Calu3 (cell line): ENCODE data around the gene ARFGAP2. TPM values are rescaled to one million over a fixed set of nuclear protein-coding genes. Genes with fewer than 3 reads are reported as not detected.
A peak's percentile ranks its signal among the peaks of the same experiment; 100 is the strongest.

Experiments
- BruUV-seq: library from RNA; stranded (reverse); fragments of 400-500 nt; replicated peaks from 2 replicates; lab custom pipeline; 2021; lab: Mats Ljungman, UMichigan
- CTCF ChIA-PET: fragments of 300-600 bp; sonication (Branson Sonifier 250); formaldehyde crosslinking; loops from one replicate; lab custom pipeline; 2022; ENCODE audit warnings: antibody characterized with exemption; lab: Charles Lee
- DNase-seq: peaks from one replicate; pipeline ENCODE4 v3.0.0; 2022
- H3K27ac Mint-ChIP-seq: one replicate; pipeline ENCODE4 v1.8.0; 2022; ENCODE audit warnings: mixed read lengths; ENCODE audit not compliant: unreplicated experiment
- H3K27me3 Mint-ChIP-seq: one replicate; pipeline ENCODE4 v1.8.0; 2022; ENCODE audit warnings: mixed read lengths; ENCODE audit not compliant: unreplicated experiment
- H3K36me3 Mint-ChIP-seq: one replicate; pipeline ENCODE4 v1.8.0; 2022; ENCODE audit warnings: mild to moderate bottlenecking, moderate library complexity, mixed read lengths; ENCODE audit not compliant: insufficient read depth, unreplicated experiment
- H3K4me1 Mint-ChIP-seq: one replicate; pipeline ENCODE4 v1.8.0; 2022; ENCODE audit warnings: mild to moderate bottlenecking, low read depth, mixed read lengths; ENCODE audit not compliant: unreplicated experiment
- H3K4me3 Mint-ChIP-seq: one replicate; pipeline ENCODE4 v1.8.0; 2022; ENCODE audit warnings: mild to moderate bottlenecking, low read depth, moderate library complexity, mixed read lengths; ENCODE audit not compliant: unreplicated experiment
- H3K9me3 Mint-ChIP-seq: one replicate; pipeline ENCODE4 v1.8.0; 2022; ENCODE audit warnings: low read depth, mixed read lengths; ENCODE audit not compliant: unreplicated experiment
- intact Hi-C: fragments of 100-400 bp; cut with micrococcal nuclease; formaldehyde crosslinking; loops from one replicate; pipeline ENCODE4 v1.10.0; 2022; ENCODE audit not compliant: unreplicated experiment
- total RNA-seq: library from RNA; stranded (reverse); gene quantifications from 2 replicates; pipeline ENCODE4 v1.2.3, GENCODE V29; 2022
- TF ChIP-seq, protein P1 (sequence below): fragments of 200-600 bp; IDR thresholded peaks from one replicate; pipeline ENCODE4 v1.8.0; 2022; ENCODE audit warnings: antibody characterized with exemption; ENCODE audit not compliant: unreplicated experiment

ARFGAP2 gene
- total RNA-seq, 1 experiment from 2014 or later, result 108 TPM

DNA sequence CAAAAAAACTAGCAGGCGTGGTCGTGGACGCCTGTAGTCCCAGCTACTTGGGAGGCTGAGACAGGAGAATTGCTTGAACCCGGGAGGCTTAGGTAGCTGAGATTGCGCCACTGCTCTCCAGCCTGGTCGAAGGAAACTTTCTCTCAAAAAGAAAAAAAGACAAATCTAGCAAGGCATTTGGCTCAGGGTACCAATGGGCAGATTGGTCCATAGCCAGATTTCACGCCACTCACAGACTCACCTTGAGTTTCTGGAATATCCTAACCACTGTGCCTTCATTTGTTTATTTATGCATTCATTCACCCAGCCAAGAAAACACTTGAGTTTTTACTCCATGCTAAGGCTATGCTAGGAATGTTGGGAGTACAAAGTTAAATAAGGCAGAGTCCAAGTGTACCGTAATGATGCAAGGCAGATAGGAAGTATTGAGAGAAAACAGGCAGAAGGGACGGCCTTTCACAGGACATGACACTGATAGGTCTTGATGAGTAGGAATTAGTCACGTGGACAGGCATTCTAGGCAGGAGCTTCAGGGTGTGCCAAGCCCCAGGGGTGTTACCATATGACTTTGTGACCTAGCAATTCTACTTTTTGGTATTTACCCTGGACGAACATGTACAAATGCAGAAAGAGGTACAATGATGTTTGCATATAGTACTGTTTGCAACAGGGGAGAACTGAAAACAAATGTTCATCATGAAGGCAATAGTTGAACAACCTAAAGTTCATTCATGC, 12.6 kb upstream of the ARFGAP2 start:
- no peaks in the 10 kb centered on the region for H3K9me3 Mint-ChIP-seq
- CTCF ChIA-PET, result no interaction called here
- peaks cover 24% of the 10 kb centered on the region for H3K36me3 Mint-ChIP-seq
- no peak overlapping the region for H3K4me3 Mint-ChIP-seq
- TF ChIP-seq, protein P1, sequence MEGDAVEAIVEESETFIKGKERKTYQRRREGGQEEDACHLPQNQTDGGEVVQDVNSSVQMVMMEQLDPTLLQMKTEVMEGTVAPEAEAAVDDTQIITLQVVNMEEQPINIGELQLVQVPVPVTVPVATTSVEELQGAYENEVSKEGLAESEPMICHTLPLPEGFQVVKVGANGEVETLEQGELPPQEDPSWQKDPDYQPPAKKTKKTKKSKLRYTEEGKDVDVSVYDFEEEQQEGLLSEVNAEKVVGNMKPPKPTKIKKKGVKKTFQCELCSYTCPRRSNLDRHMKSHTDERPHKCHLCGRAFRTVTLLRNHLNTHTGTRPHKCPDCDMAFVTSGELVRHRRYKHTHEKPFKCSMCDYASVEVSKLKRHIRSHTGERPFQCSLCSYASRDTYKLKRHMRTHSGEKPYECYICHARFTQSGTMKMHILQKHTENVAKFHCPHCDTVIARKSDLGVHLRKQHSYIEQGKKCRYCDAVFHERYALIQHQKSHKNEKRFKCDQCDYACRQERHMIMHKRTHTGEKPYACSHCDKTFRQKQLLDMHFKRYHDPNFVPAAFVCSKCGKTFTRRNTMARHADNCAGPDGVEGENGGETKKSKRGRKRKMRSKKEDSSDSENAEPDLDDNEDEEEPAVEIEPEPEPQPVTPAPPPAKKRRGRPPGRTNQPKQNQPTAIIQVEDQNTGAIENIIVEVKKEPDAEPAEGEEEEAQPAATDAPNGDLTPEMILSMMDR, result no peak
- H3K27ac Mint-ChIP-seq, result no peak overlapping the region
- no TSS peak for BruUV-seq
- peaks cover 16% of the 10 kb centered on the region for H3K4me1 Mint-ChIP-seq
- no peak for DNase-seq
- intact Hi-C loops, result no loop called here
- H3K27me3 Mint-ChIP-seq, result no peaks in the 10 kb centered on the region

DNA sequence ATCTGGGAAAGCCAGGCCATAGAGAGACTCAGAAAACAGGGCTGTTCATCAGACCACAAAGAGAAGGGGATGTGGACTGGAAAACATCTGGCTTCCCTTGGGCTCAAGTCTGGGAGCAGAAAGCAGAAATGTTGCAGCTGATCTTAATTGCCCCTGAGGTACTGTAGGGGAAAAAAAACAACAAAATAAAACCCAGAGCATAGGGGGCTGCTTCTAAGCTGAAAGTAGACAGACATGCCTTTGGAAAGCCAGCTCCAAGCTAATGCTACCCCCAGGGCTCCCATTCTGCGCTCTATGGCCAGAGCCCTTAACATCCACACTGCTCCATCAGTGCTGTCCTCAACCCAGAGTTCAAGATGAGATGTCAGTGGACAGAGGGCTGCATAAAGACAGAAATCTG, 11.6 kb upstream of the ARFGAP2 start:
- BruUV-seq, result no TSS peak
- Mint-ChIP-seq H3K27ac (no peak overlapping the region), H3K4me3 (no peak overlapping the region), H3K4me1 (peaks cover 9% of the 10 kb centered on the region), H3K36me3 (peaks cover 24% of the 10 kb centered on the region), H3K27me3 (no peaks in the 10 kb centered on the region), H3K9me3 (no peaks in the 10 kb centered on the region)
- CTCF ChIA-PET, result interaction anchor here (0.9 to 1.7 kb wide), 4 partner anchors 9 to 32 kb away, joined by 3 to 4 read pairs (median 3); partner anchors contain the start of gene ARFGAP2
- DNase-seq, result no peak
- intact Hi-C loops, result no loop called here
- TF ChIP-seq, protein P1, result no peak

DNA sequence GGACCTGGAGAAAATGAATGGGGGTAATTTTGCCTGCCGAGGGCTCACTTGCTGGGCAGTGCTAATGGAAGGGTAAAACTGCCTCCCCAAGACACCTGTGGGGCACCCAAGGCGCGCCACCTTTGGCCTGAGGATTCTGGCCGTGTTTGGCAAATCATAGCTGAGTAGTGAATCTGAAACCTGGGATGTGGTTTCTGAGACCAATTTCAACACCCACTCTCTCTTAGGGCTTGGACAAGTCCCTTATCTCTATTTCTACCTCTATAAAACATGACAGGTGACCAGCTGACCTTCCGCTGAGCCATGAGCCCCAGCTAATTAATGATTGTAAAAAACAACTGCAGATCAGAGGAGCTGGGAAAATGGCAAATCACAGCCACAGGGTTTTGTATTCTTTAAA, 11.0 kb upstream of the ARFGAP2 start:
- Mint-ChIP-seq H3K9me3 (no peaks in the 10 kb centered on the region), H3K4me1 (peaks cover 9% of the 10 kb centered on the region), H3K27me3 (no peaks in the 10 kb centered on the region), H3K36me3 (peaks cover 24% of the 10 kb centered on the region), H3K27ac (no peak overlapping the region), H3K4me3 (peak overlapping the region; percentile 81)
- intact Hi-C loops, result no loop called here
- TF ChIP-seq, protein P1, result no peak
- CTCF ChIA-PET, result interaction anchor here (0.9 to 1.7 kb wide), 7 partner anchors 8 to 70 kb away, joined by 3 to 6 read pairs (median 4); partner anchors contain the start of genes ARFGAP2, DDB2 and NR1H3
- BruUV-seq, result no TSS peak
- DNase-seq, result no peak

DNA sequence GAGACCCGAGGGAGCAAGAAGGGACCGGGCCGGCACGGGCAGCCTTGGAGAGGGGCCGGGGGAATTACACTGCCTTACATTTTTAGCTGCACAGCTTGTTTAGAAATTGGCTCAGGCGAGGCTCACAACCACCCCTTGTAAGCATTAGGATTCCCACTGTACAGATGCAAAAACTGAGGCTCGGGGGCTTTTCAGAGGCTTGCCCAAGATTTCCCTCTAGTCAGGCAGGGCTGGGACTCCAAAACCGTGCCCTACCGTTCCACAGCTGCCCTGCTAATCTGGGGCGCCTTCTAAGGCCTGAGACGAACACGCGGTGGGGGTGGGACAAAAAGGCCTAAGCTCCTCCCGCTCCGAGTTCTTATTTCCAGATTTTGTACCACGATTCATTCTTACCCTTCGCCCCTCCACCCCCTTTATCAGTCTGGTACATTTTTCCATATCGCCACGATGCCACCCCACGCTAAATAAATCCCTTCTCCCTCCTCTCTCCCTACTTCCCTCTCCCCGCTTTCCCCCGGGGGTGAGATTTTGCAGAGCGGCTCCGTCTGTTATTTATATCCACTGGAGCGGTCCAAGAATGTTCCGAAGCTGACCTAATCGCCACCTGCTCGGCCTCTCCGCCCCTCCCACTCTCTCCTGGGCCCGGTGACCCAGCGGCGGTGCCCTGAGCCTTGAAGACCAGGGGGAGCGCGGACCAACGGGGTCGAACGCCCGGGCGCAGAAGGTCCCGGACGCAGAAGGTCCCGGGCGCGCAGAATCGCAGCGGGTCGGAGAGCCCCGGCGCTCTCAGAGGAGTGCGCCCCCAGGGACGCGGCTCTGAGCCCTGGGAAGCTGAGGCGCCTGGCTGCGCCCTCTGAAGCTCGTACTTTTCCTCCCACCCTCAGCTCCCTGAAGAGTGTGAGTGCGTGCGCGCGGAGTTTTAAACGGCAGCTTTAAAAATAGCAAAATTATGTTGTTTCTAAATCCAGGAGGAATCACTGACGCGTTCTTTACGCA, 10.3 kb upstream of the ARFGAP2 start:
- Mint-ChIP-seq H3K27ac (no peak overlapping the region), H3K4me3 (peak overlapping the region; percentile 81), H3K27me3 (no peaks in the 10 kb centered on the region), H3K4me1 (peaks cover 9% of the 10 kb centered on the region), H3K9me3 (no peaks in the 10 kb centered on the region), H3K36me3 (peaks cover 24% of the 10 kb centered on the region)
- peak; percentile 45 for DNase-seq
- CTCF ChIA-PET, result interaction anchor here (0.9 to 1.7 kb wide), 8 partner anchors 8 to 72 kb away, joined by 3 to 6 read pairs (median 4); partner anchors contain the start of genes ARFGAP2, DDB2 and NR1H3
- intact Hi-C loops, result no loop called here
- TF ChIP-seq, protein P1, result no peak
- BruUV-seq, result no TSS peak
